Hindlimb muscle (tissue), 1 donor: ENCODE results near the gene GRID1. TPM values are rescaled to one million over a fixed set of nuclear protein-coding genes. Genes with fewer than 3 reads are reported as not detected.

Experiments
- DNase-seq: peaks from one replicate; pipeline ENCODE4 v3.0.0-alpha.2; 2013
- polyA plus RNA-seq: library from polyadenylated mRNA; unstranded; fragments of 120-200 nt; gene quantifications from one replicate; pipeline ENCODE4 v1.2.1, GENCODE V29; 2013; ENCODE audit not compliant: insufficient read length

GRID1 gene
- polyA plus RNA-seq, 1 donor = 3.0 TPM

GRCh38 chr10:85916994-85917573, 449.5 kb downstream of the GRID1 start:
- peak; percentile 56 for DNase-seq

- peak; percentile 42 for DNase-seq
These were observed 450.3 kb downstream of the GRID1 start for GRCh38 chr10:85916286-85916685.

GRCh38 chr10:85915245-85915846, 451.2 kb downstream of the GRID1 start:
- no peak for DNase-seq

- no peak for DNase-seq
These were observed 451.9 kb downstream of the GRID1 start for GRCh38 chr10:85914720-85915119.

- no peak for DNase-seq
These were observed 458.1 kb downstream of the GRID1 start for GRCh38 chr10:85908462-85908861.

- DNase-seq = no peak
These were observed 464.5 kb downstream of the GRID1 start for GRCh38 chr10:85902051-85902450.

GRCh38 chr10:85901599-85901998, 465.0 kb downstream of the GRID1 start:
- DNase-seq = no peak

- no peak for DNase-seq
These were observed 466.1 kb downstream of the GRID1 start for GRCh38 chr10:85900487-85900886.

- no peak for DNase-seq
These were observed 466.5 kb downstream of the GRID1 start for GRCh38 chr10:85900061-85900460.

GRCh38 chr10:85891472-85891871, 475.1 kb downstream of the GRID1 start:
- DNase-seq = no peak

- no peak for DNase-seq
These were observed 478.0 kb downstream of the GRID1 start for GRCh38 chr10:85888559-85888958.

GRCh38 chr10:85888004-85888403, 478.6 kb downstream of the GRID1 start:
- no peak for DNase-seq

- DNase-seq = no peak
These were observed 492.4 kb downstream of the GRID1 start for GRCh38 chr10:85874208-85874607.

- no peak for DNase-seq
These were observed 493.5 kb downstream of the GRID1 start for GRCh38 chr10:85873063-85873462.

GRCh38 chr10:85868627-85869499, 497.7 kb downstream of the GRID1 start:
- no peak for DNase-seq

GRCh38 chr10:85864868-85865526, 501.6 kb downstream of the GRID1 start:
- no peak for DNase-seq

- DNase-seq = peak; percentile 20
These were observed 502.4 kb downstream of the GRID1 start for GRCh38 chr10:85864173-85864549.

- no peak for DNase-seq
These were observed 503.1 kb downstream of the GRID1 start for GRCh38 chr10:85863301-85864172.

GRCh38 chr10:85862771-85863170, 503.8 kb downstream of the GRID1 start:
- no peak for DNase-seq

- no peak for DNase-seq
These were observed 504.9 kb downstream of the GRID1 start for GRCh38 chr10:85861513-85862197.

GRCh38 chr10:85859859-85860258, 506.7 kb downstream of the GRID1 start:
- DNase-seq = no peak
